Glutamatergic neuron (in vitro differentiated cells): Measurements from ENCODE around the gene OR1A1. TPM values are rescaled to one million over a fixed set of nuclear protein-coding genes. Genes with fewer than 3 reads are reported as not detected.
"Not testable (repeated sequence)": the region's sequence is repeated elsewhere in the genome, so short reads cannot be mapped to it uniquely, and the experiment has no call there.

Experiments
- DNase-seq: peaks from one replicate; pipeline ENCODE4 v3.0.0; 2022
- H3K27ac Mint-ChIP-seq: one replicate; pipeline ENCODE4 v1.8.0; 2020; ENCODE audit warnings: mild to moderate bottlenecking, mixed read lengths, inconsistent platforms; ENCODE audit not compliant: unreplicated experiment
- H3K27me3 Mint-ChIP-seq: one replicate; pipeline ENCODE4 v1.8.0; 2020; ENCODE audit warnings: mild to moderate bottlenecking, moderate library complexity, mixed read lengths, inconsistent platforms; ENCODE audit not compliant: unreplicated experiment
- H3K36me3 Mint-ChIP-seq: one replicate; pipeline ENCODE4 v1.8.0; 2020; ENCODE audit warnings: mild to moderate bottlenecking, mixed read lengths, inconsistent platforms; ENCODE audit not compliant: unreplicated experiment
- H3K4me1 Mint-ChIP-seq: one replicate; pipeline ENCODE4 v1.8.0; 2020; ENCODE audit warnings: mild to moderate bottlenecking, low read depth, mixed read lengths, inconsistent platforms; ENCODE audit not compliant: unreplicated experiment
- H3K4me3 Mint-ChIP-seq: one replicate; pipeline ENCODE4 v1.8.0; 2020; ENCODE audit warnings: mild to moderate bottlenecking, mixed read lengths, inconsistent platforms; ENCODE audit not compliant: unreplicated experiment
- H3K9me3 Mint-ChIP-seq: one replicate; pipeline ENCODE4 v1.8.0; 2020; ENCODE audit warnings: mild to moderate bottlenecking, moderate library complexity, mixed read lengths, inconsistent platforms; ENCODE audit not compliant: unreplicated experiment
- CTCF ChIP-seq: fragments of 200-600 bp; sonication (generic); IDR thresholded peaks from one replicate; pipeline ENCODE4 v1.5.0; 2021; ENCODE audit not compliant: partially characterized antibody, unreplicated experiment
- total RNA-seq: library from RNA; stranded (reverse); fragmentation: NEBNext Ultra II Directional; extraction: Animal tissue kit (Norgen Biotek cat#: 25700); gene quantifications from one replicate; pipeline ENCODE4 v1.2.1, GENCODE V29; 2021; ENCODE audit not compliant: unreplicated experiment

OR1A1 gene
- total RNA-seq, 1 donor from 2014 or later = not detected

DNA sequence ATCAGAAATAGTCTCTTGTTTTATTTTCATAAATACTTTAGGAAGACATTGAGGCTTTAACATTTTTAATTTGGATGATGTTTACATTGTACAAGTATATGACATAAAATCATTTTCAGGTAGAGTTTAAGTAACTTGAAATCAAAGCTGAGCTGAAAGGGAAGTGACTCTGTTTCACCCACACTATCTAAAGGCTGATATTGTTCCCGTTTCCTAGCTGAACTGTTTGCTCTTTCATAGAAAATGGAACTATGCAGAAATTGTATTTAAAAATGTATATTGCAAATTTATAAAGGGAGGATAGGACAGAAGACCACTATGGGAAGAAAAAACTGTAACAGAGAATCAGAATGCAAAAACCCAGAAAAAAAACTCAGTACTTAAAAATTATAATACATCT lies 37.4 kb downstream of the OR1A1 start:
- not testable (repeated sequence) for H3K9me3 Mint-ChIP-seq, H3K4me1 Mint-ChIP-seq, H3K4me3 Mint-ChIP-seq, H3K36me3 Mint-ChIP-seq, H3K27ac Mint-ChIP-seq, DNase-seq, H3K27me3 Mint-ChIP-seq

DNA sequence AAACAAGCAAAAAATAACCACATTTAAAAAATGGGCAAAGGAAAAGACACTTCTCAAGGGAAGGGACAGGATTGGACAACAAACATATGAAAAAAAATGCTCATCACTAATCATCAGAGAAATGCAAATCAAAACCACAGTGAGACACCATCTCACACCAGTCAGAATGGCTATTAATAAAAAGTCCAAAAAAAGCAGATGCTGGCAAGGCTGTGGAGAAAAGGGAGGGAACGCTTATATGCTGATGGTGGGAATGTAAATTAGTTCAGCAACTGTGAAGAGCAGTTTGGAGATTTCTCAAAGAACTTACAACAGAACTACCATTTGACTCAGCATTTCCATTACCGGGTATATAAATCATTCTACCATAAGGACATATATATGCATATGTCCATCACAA lies 41.5 kb downstream of the OR1A1 start:
- H3K4me1 Mint-ChIP-seq, DNase-seq, H3K4me3 Mint-ChIP-seq, H3K9me3 Mint-ChIP-seq, H3K27me3 Mint-ChIP-seq, H3K27ac Mint-ChIP-seq, H3K36me3 Mint-ChIP-seq: not testable (repeated sequence)

- Mint-ChIP-seq H3K27ac (no peak overlapping the region), H3K4me1 (no peaks in the 10 kb centered on the region), H3K36me3 (no peaks in the 10 kb centered on the region), H3K4me3 (no peak overlapping the region), H3K27me3 (peaks cover 2% of the 10 kb centered on the region), H3K9me3 (no peaks in the 10 kb centered on the region)
- DNase-seq = no peak
- no peak for TF ChIP-seq CTCF
Observed at GRCh38 chr17:3256575-3256974, 49.1 kb downstream of the OR1A1 start.

DNA sequence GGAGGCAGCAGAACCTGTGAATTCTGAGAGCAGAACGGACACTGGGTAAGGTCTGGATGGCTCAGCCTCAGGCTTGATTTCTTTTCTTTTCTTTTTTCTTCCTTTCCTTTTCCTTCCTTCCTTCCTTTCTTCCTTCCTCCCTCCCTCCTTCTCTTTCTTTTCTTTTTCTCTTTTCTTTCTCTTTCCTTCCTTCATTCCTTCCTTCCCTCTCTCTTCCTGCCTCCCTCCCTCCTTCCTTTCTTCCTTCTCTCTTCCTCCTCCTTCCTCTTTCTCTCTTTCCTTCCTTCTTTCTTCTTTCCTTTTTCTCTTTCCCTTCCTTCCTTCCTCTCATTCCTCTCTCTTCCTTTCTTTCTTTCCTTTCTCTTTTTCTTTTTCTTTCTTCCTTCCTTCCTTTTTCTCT lies 52.7 kb downstream of the OR1A1 start:
- H3K27ac Mint-ChIP-seq = no peak overlapping the region
- no peaks in the 10 kb centered on the region for H3K4me1 Mint-ChIP-seq
- DNase-seq = no peak
- no peak overlapping the region for H3K4me3 Mint-ChIP-seq
- no peaks in the 10 kb centered on the region for H3K36me3 Mint-ChIP-seq
- H3K27me3 Mint-ChIP-seq = peaks cover 4% of the 10 kb centered on the region
- no peak for TF ChIP-seq CTCF
- no peaks in the 10 kb centered on the region for H3K9me3 Mint-ChIP-seq

DNA sequence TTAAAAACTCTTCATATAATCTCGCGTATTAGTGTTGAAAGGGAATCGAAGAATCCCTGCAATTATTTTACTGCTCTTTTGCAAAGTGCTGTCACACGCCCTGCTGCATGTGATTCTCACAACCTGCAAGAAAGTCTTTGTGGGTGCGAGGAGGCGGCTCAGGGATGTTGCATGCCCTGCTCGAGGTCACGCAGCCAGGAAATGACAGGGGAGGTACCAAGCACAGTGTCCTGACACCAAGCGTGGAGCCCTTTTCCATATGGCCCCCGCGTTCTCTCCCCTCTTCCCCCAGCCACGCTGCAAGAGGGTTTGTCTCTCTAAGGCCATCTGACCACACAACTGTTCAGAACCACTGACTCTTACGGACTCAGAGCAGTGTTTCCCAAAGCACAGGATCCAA lies 53.1 kb downstream of the OR1A1 start:
- no peak overlapping the region for H3K4me3 Mint-ChIP-seq
- H3K27me3 Mint-ChIP-seq = peaks cover 4% of the 10 kb centered on the region
- no peaks in the 10 kb centered on the region for H3K36me3 Mint-ChIP-seq
- no peak overlapping the region for H3K27ac Mint-ChIP-seq
- TF ChIP-seq CTCF = no peak
- no peaks in the 10 kb centered on the region for H3K4me1 Mint-ChIP-seq
- no peaks in the 10 kb centered on the region for H3K9me3 Mint-ChIP-seq
- no peak for DNase-seq

Other genes starting within 250 kb of the OR1A1 start
- gene OR1D5, start 144.1 kb upstream of the OR1A1 start, total RNA-seq = not detected
- not detected for gene OR1D2, start 103.2 kb upstream of the OR1A1 start, total RNA-seq
- gene OR1G1, start 80.1 kb upstream of the OR1A1 start, total RNA-seq = not detected
- gene OR1A2, start 10.1 kb upstream of the OR1A1 start, total RNA-seq = not detected
- 0.59 TPM for gene OR3A1, start 90.7 kb downstream of the OR1A1 start, total RNA-seq
- 2.6 TPM for gene OR3A2, start 178.6 kb downstream of the OR1A1 start, total RNA-seq
- gene OR1E1, start 190.7 kb downstream of the OR1A1 start, total RNA-seq = not detected
- not detected for gene OR3A3, start 203.7 kb downstream of the OR1A1 start, total RNA-seq
- not detected for gene OR1E2, start 226.2 kb downstream of the OR1A1 start, total RNA-seq